T follicular helper cell (primary cell): ENCODE data around the gene PHF12.
A peak's percentile ranks its signal among the peaks of the same experiment; 100 is the strongest.

Experiments used
- DNase-seq: peaks from one replicate; pipeline ENCODE4 v3.0.0-alpha.2; 2020; ENCODE audit warnings: low read depth
- total RNA-seq, 2 experiments: gene quantifications; one replicate each; lab custom pipeline; 2026; lab: John Stamatoyannopoulos, UW

The PHF12 gene
- 36.4 to 124 reads per million in 2 experiments for total RNA-seq

DNA sequence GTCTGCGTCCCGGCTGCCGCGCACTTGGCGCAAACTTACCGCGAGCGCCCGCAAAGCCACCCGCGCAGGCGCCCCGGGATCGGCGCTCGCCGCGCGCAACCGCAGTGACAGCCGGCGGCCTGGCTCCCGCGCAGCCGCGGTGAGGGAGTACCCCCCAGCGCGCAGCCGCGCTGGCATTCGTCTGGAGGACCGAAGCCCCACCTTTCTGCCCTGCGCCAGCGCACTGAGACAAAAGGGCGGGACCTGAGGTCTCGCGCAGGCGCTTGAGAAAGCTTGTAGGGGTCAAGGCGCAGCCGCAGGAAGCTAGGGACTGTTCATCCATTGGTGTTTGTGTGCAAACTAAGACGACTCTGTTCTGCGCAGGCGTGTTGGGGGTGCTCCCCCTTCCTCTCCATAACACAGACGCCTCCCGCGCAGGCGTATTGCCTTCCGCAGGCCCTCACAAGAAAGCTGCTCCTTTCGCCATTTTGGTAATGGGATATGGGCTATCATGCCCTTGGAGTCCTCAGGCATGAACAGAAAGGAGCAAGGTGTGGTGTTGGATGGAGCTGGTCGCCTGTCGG lies at the start of gene PHF12:
Gene PHF12, minus strand, starts transcription at position 91 of the 563 bp plus-strand sequence. CDS start 558 bp downstream, outside the sequence.
- peak; percentile 100 for DNase-seq

DNA sequence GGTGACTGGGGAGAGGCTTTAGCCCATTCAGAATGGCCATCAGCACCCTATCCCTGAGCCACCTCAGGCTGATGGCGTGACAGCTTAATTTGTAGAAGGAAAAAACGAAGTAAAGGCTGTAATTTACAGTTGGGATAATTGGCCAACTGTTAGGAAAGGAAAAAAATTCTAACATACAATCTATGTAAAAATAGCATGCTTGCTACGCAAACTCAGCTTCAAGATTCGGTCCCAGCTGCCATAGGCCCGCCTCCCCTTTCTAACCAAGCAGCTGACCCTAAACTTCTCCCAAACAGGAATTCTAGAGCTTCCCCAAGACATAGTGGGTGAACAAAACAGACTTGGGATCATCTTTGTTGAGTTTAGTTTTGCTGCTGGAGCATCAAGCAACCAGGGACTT lies 49.7 kb upstream of the PHF12 start:
- no peak for DNase-seq

DNA sequence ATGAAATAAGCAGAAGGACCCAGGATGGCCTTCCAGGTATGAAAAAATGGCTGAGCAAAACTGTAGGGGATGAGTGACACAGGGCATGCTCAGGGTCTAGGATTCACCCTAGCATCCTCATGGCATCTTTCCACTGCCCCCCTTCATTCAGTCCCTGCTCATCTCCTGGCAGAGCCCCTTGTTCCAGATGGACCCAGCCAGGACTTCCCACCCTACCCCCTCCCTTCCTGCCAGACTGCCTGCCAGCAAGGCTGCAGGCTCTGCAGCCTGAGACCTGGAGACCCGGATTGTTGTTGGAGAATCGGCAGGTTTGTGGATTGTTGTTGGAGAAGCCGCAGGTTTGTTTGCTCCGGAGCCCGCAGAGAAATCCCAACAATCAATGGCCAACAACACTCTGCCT lies 47.9 kb upstream of the PHF12 start:
- no peak for DNase-seq

DNA sequence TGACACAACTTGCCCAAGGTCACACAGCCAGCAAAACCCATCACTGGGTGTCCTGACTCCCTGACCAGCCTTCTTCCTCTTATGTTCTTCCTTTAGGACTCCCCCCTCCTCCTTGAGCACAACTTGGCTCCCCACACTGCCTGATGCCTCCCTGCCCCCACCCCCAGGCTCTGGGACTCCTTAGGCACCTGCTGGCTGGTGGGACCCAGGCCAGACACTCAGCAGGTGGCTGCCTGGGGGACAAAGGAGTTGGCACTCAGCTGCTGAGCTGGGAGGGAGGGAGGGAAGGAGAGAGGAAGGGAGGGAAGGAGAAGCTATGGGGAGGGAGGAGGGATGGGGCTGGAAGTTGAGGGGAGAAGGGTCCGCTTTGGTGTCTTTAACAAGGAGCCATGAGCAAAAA lies 46.5 kb upstream of the PHF12 start:
- no peak for DNase-seq

DNA sequence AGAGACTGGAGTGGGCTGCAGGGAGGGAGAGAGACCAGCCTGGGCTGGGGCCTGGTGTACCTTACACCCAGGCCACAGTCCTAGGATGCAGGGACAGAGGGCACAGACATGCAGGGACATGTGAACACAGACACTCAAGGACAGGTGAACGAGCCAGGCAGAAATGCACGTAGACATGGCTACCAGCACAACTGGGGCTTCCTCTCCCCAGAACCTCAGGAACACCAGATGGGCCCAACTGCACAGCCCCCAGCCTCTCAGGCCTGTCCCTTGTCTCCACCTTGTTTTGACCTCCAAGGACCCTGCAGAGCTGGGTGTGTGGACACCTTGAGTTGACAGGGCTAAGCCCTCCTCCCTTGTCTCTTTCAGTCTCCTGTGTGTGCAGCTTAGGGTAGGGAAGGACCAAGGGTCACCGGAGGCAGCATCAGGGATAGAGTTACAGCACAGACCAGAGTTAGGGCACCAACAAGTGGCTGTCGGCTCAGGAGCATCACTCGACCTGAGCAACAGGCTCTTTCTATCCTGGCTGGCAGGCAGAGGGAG lies 45.3 kb upstream of the PHF12 start:
- no peak for DNase-seq

DNA sequence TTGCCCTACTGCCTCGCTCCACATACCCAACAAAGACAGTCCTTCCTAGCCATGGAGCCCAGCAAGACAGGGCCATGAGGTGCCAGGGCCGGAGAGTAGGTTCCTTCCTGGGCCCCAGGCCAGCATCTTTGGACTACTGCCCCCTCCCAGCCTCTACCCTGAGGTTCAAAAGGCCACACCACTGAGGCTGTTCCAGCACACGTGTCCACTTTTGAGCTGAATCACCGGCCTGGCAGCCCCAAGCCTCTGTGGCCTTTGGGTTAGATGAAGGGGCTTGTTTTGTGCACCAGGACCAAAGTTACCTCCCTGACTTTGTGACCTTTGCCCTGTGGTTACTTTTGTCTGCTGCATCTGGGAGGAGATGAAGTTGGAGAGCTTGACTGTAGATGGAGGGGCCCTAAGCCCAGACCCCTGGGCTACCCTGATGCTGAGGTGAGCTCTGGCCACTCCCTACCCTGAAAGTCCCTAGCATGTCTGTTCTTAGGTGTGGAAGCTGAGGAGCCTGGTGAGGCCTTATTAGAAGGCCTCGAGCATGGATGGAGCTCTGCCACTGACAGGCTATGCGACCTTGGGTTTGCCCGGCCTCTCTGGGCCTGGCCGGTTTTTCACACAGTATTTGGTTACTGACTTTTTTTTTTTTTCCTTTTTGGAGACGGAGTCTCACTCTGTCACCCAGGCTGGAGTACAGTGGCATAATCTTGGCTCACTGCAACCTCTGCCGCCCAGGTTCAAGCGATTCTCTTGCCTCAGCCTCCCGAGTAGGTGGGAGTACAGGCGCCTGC lies 42.5 kb upstream of the PHF12 start:
- no peak for DNase-seq

DNA sequence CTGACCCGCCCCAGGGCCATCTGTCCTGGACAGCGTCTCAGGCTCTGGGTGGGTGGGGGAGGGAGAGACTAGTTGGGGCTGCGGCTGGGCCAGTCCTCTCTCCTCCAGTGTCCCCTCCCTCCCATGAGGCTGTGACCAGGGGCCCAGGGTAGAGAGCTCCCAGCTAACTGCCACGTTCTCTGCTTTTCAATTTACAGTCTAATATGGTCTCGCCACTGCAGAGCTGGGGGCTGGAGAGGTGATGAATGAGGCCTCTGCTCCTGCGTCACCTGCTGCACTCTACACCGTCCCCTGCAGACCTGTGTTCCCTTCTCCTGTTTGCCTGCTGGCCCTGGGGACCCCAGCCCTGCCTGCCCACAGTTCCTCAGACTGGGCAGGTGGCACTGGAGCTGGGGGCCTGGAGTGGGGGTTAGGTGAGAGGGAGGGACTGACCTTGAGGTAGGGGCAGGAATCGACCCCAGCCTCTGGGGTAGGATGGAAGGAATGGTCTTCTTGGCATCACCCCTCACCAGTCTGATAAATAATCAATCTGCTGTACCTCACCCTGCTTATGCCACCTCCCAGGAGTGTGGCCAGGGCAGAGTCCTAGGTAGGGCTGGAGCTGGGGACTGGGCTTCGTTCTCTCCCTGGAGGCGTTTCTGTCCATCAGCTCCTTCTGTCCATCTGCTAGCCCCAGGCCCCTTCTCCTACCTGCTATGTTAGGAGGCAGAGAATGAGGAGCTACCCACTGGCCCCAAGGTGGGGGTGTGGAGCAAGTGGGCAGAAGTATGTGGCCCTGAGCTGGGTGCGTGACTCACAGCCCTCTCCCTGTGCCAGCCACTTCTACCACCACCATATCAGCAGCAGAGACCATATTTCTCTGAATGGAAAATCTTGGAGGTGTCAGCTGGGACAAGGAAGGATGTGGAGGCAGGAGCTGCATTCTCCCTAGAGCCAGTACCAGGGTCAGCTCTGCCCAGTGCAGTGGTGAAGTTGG lies 41.6 kb upstream of the PHF12 start:
- DNase-seq, result no peak

DNA sequence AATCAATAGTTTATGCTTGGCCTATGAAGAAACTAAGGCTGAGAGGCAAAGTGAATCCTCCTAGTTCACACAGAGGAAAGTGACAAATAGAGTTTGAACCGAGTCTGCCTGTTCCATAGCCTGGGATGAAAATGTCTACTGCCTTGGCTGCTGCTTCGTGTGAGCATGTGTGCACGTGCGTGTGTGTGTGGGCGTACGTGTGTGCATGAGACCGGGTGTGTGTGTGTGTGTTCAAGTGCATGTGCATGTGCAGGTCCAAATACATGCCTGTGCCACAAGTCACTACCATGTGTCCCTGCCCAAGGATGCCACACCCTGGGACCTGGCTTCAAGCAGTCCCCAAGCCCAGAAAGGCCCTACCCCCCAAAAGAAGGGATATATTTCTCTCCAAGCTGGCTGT lies 40.9 kb upstream of the PHF12 start:
- DNase-seq, result no peak

DNA sequence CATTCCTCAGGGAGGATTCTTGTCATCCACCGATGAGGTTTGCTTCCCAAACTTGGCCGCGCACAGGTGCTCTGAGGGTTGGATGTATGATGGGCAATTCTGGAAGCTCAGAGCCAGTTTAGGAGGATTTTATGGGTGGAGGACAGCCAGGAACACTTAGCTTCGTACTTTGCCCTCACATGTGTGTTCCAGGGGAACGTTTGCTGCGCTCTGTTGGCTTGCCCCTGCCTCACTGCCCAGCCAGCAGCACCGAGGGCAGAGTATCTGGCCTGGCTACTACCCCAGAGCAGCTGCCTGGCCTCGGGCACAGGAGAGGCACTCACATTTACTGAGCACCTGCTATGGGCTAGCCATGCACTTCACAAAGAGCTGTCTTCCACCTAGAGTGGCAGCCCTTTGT lies 40.5 kb upstream of the PHF12 start:
- no peak for DNase-seq

DNA sequence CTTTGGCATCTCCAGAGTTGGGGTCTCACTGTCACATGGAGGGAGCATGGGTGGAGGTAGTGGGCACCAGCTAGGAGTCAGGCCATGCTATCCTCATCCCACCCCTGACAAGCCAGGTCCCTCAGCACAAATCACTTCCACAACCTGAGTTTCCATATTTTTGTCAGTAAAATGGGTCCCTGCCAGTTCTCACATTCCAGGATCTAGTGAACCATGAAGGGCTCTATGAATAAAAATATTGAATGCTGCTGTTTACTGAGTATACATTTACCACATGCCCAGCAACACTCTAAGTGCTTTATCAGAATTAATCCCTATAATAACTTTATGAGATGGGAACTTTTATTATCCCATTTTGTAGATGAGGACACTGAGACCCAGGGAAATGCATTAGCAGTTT lies 37.7 kb upstream of the PHF12 start:
- no peak for DNase-seq

DNA sequence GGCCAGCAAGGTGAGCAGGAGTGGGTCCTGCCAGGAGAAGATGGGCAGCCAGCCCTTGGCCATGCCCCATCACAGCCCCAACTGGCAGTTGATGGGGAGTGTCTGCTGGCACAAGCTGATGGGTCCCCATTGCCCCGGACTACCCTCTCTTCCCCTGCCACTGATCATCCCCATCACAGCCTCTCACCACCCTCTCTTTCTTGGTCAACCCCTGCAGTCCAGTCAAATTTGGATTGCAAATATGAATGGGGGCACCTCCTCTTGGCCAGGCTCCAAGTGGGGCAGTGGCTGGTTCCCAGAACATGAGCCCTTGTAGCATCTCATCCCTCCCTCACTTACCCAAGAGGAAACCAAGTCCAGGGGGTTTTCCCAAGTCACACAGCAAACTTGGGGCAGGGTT lies 37.2 kb upstream of the PHF12 start:
- no peak for DNase-seq

DNA sequence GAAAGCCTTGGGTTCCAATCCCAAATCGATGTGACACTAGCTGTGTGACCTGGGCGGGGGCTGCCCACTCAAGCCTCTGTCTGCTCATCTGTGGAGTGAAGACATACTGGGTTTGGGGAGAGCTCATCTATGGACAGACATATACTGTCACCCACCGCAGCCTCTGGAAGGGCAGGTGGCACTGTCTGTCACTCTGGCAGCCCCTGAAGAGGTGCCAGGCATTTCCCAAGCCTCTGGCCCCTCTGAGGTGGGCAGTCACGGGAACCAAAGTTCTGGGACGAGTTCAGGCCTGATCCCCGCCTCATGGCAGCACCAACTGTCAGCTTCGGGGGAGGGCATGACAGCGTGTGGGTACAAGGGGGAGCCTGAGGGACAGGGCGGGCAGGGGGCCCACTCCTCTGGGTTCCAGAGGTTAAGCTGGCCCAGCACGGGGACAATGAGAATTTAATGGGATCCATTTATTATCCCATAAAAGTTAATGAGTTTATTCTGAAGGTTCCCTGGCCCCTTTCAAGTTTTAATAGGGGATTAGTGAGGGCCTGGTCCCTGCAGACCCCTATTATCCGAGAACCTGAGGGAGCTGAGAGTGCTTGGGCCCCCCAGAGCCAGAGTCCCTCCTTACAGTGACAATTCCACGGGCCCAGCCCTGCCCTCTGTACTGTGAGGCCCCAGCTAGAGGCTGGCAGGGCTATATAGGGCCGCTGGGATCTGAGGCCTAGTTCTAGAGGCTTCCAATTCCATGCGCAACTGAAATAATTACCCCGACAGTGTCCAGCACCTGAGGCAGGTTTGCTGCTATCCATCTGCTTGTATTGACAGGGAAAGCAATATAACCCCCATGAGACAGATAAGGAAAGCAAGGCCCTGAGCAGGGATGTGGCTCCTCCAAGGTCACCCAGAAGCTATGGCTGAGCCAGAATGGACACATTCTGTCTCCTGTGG lies 35.7 kb upstream of the PHF12 start:
- DNase-seq, result no peak

DNA sequence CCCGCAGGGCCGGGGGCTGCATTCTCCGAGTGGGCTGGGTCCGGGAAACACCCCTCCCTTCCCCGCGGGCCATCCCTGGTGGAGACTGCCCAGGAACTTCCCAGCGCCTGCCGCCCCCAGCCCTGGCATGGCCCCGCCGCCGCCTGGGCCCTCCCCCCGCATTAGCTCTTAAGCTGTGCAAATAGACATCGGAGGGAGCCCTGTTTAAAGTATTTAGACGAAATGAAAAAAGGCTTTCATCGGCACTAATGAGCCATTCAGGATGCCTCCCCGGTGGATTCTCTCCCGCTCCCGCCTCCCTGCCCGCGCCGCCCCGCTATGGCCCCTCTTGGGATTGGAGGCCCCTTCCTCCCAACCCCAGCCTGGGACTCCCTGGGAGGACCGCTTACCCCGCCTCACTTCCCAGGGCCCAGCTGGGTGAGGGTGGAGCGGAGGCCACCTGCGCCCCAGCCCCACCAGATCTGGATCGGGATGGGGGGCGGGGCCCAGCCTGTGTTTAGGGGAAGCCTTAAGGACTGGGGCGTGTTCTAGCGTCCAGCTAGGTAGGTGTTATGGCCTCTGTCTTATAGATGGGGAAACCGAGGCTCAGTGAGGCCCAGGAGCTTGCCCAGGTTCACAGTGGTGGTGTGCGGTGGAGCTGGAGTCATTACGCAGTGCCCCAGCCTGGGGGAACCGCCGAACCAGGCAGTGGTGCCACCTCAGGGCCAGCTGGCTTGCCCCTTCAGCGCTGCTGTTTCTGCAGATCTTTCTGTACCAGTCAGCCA lies 34.8 kb upstream of the PHF12 start:
- no peak for DNase-seq

DNA sequence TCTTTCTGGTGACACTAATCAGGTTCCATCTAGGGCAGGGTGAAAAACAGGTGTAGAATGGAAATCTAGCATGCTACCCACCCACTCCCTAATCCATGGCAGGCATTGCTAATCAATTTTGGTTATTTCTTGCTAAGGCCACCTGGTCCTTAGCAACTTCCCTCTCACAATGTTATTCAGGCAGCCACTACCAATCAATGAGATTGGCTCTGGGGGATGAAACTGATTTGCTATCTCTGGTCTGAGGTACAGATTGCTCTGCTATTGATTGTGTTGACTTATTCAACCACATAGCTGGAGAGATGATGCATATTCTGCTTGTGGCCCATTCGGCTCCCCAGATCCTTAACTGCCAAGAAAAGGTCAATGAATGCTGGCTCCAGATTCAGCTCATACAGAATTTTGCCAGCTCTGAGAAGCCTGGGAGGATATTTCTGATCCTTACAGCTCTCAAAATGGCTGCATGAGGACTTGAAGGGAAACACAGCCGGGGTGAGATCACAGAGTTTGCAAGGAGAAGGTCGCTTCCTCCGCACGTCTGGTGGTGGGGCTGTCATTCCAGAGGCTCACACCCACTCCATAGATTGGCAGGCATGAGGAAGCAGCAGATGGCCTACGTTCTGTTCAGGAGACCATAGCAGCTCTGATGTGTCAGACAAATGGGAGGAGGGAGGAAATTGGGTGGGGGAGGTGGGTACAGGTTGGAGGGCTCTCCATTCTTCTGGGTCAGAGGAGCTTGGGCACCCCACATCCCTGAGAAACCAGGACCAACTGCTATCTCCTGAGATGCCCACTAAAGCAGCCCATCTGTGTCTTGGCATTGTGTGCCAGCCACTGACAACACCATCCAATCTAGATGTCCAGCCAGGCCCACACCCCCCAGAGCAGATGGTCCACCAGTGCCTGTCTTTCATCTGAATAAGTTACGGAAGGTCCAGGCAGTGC lies 32.2 kb upstream of the PHF12 start:
- DNase-seq, result no peak

DNA sequence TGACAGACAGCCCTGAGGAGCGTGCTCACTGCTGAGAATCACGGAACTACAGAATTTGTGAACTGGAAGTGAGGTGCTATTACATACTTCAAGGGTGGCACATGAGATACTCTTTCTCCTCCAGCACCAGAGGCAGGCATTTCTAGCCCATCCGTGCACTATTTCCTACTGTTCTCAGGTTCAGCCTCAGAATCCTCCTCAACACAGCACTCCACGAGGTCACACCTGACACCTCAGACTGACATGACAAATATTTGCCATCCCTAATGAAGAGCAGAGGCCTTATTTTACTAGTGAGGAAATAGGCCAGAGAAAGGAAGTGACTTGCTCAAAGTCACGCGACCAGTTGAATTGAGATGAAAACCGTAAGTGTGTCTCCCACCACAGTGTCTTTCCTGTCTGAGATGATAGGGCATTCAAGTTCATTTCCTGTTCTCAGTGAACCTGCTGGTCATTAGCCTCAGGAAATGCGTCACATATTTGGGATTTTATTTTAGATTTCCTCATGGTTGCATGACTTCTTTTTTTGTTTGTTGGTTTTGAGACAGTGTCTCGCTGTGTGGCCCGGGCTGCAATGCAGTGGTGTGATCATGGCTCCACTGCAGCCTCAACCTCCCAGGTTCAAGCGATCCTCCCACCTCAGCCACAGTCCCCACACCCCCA lies 30.9 kb upstream of the PHF12 start:
- peak; percentile 30 for DNase-seq

DNA sequence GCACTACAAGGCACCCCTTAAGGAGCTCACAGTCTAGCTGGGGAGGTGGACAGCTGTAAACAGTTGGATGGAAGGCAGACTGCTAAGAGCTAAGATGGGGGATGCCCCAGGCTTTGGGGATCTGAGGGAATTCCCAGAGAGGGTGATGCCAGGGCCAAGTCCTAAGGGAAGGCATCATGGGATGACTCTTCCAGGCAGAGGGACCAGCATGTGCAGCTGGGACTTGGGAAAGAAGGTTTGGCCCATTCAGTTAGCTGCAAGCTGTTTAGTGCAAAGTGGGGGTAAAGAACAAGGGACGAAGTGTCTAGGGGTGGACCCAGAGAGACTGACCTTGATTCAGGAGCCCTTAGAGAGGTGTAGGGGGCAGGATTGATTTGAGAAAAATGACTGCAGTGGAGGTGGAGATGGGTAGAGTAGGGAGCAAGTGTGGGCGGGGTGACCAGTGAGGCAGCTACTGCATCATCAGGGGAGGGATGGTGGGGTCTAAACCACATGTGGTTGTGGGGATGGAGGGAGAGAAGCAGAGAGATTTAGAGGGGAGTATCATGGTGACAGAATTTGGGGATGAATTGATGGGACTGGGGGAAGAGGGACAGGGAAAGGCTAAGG lies 27.1 kb upstream of the PHF12 start:
- no peak for DNase-seq

DNA sequence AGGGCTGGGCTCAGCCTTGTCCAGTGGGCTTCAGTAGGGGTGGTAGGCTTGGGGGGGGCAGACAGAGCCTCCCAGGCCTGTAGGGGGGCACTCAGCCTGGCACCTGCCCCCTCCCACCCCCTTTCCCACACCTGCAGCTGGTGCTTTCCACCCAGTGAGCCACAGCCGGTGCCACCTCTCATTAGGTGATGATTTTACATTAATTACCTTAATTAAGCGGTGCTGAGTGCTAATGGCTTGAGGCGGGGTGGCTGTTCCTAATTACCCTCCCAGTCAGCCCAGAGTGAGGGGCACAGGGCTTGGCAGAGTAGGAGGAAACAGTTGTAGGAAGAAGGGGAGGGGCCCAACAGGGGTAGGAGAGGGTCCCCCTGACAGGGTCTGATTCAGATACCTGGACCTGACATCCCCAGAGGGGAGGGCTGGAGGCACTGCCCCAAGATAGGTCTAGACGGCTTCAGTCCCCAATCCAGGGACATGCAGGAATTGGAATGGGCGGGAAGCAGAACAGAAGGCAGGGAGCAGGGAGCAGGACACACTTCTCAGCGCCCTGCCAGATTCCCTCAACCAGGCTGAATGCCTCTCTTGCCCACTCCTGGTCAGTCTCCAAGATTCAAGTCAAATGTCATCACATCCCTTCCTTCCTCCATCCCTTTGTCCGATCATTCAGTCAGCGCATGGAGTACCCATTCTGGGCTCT lies 26.5 kb upstream of the PHF12 start:
- DNase-seq, result no peak

DNA sequence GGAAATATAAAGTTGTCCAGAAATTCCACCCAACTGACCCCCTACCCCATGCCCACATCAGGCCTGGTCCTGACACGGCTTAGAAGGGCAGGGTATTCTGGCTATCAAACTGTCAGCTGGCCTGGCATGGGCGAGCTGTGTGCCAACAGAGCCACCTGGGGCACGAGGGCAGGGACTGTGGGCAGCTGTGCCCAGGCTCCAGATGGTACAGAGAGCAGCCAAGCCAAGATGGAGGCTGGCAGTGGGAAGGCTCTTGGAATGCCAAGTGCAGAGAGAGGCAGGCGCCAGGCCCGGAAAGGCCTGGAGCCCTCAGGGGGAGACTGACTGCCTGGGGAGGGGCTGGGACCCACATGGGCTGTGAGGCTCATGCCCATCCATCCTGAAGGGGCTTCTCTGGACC lies 24.3 kb upstream of the PHF12 start:
- DNase-seq, result no peak
